H9 (cell line): ENCODE results near the gene MRPL40. TPM values are rescaled to one million over a fixed set of nuclear protein-coding genes. Genes with fewer than 3 reads are reported as not detected.

Source experiments
- DNase-seq: peaks from one replicate; pipeline ENCODE4 v3.0.0-alpha.2; 2017
- H2AFZ ChIP-seq: one replicate; pipeline ENCODE4 v1.6.1; 2013; ENCODE audit warnings: mild to moderate bottlenecking, low read length, control low read depth, moderate library complexity
- H2AK5ac ChIP-seq: 2 replicates; pipeline ENCODE4 v1.6.1; 2013; ENCODE audit warnings: low read length, control low read depth, mixed read lengths; ENCODE audit not compliant: insufficient read length
- H2BK120ac ChIP-seq: one replicate; pipeline ENCODE4 v1.6.1; 2013; ENCODE audit warnings: low read depth, mild to moderate bottlenecking, low read length, control low read depth, inconsistent platforms; ENCODE audit not compliant: poor library complexity, severe bottlenecking
- H2BK12ac ChIP-seq: 2 replicates; pipeline ENCODE4 v1.6.1; 2013; ENCODE audit warnings: low read length, control low read depth, mixed read lengths, low read depth; ENCODE audit not compliant: insufficient read length
- H2BK15ac ChIP-seq: 2 replicates; pipeline ENCODE4 v1.6.1; 2013; ENCODE audit warnings: low read depth, low read length, control low read depth
- H2BK20ac ChIP-seq: one replicate; pipeline ENCODE4 v1.6.1; 2013; ENCODE audit warnings: low read depth, mild to moderate bottlenecking, low read length, control low read depth, inconsistent platforms; ENCODE audit not compliant: poor library complexity, severe bottlenecking
- H2BK5ac ChIP-seq: 2 replicates; pipeline ENCODE4 v1.6.1; 2013; ENCODE audit warnings: low read length, control low read depth, mixed read lengths; ENCODE audit not compliant: insufficient read length
- H3K14ac ChIP-seq: 2 replicates; pipeline ENCODE4 v1.6.1; 2013; ENCODE audit warnings: low read length, control low read depth; ENCODE audit not compliant: insufficient read depth
- H3K18ac ChIP-seq: 2 replicates; pipeline ENCODE4 v1.6.1; 2013; ENCODE audit warnings: low read depth, mild to moderate bottlenecking, mixed read lengths, low read length, control low read depth; ENCODE audit not compliant: insufficient read length
- H3K23ac ChIP-seq: 2 replicates; pipeline ENCODE4 v1.6.1; 2013; ENCODE audit warnings: low read length, control low read depth, mixed read lengths, low read depth; ENCODE audit not compliant: insufficient read length
- H3K23me2 ChIP-seq: 2 replicates; pipeline ENCODE4 v1.6.1; 2013; ENCODE audit warnings: low read depth, mild to moderate bottlenecking, mixed read lengths, low read length, control low read depth; ENCODE audit not compliant: insufficient read length, poor library complexity, severe bottlenecking
- H3K27ac ChIP-seq: 2 replicates; pipeline ENCODE4 v1.5.1; 2013; ENCODE audit warnings: low read length, control low read depth, mixed read lengths, low read depth; ENCODE audit not compliant: insufficient read length
- H3K27me3 ChIP-seq: 2 replicates; pipeline ENCODE4 v1.6.1; 2013; ENCODE audit warnings: low read length, control low read depth, inconsistent platforms; ENCODE audit not compliant: insufficient read depth
- H3K4ac ChIP-seq: 2 replicates; pipeline ENCODE4 v1.6.1; 2013; ENCODE audit warnings: low read depth, mild to moderate bottlenecking, control low read depth, inconsistent platforms, low read length, moderate library complexity
- H3K4me1 ChIP-seq: 2 replicates; pipeline ENCODE4 v1.6.1; 2013; ENCODE audit warnings: low read length, control low read depth, inconsistent platforms; ENCODE audit not compliant: insufficient read depth
- H3K4me2 ChIP-seq: 2 replicates; pipeline ENCODE4 v1.6.1; 2013; ENCODE audit warnings: low read length, control low read depth, mixed read lengths; ENCODE audit not compliant: insufficient read length, insufficient read depth
- H3K56ac ChIP-seq: 2 replicates; pipeline ENCODE4 v1.6.1; 2013; ENCODE audit warnings: low read depth, mild to moderate bottlenecking, mixed read lengths, low read length, control low read depth; ENCODE audit not compliant: insufficient read length
- H3K79me1 ChIP-seq: 2 replicates; pipeline ENCODE4 v1.6.1; 2013; ENCODE audit warnings: low read depth, mild to moderate bottlenecking, moderate library complexity, low read length, control low read depth, inconsistent platforms; ENCODE audit not compliant: insufficient read depth, poor library complexity, severe bottlenecking
- H3K79me2 ChIP-seq: 2 replicates; pipeline ENCODE4 v1.6.1; 2013; ENCODE audit warnings: low read length, control low read depth, inconsistent platforms; ENCODE audit not compliant: insufficient read depth
- H3K9ac ChIP-seq: 2 replicates; pipeline ENCODE4 v1.6.1; 2013; ENCODE audit warnings: low read length, control low read depth, mixed read lengths; ENCODE audit not compliant: insufficient read length; ENCODE audit errors: extremely low read depth
- H3K9me3 ChIP-seq: one replicate; pipeline ENCODE4 v1.6.1; 2013; ENCODE audit warnings: low read depth, low read length, inconsistent platforms; ENCODE audit not compliant: control insufficient read depth
- H3T11ph ChIP-seq: one replicate; pipeline ENCODE4 v1.6.1; 2013; ENCODE audit warnings: mild to moderate bottlenecking, low read length, control low read depth, inconsistent platforms
- H4K20me1 ChIP-seq: one replicate; pipeline ENCODE4 v1.6.1; 2013; ENCODE audit not compliant: control insufficient read depth, insufficient read length, insufficient read depth
- H4K5ac ChIP-seq: 2 replicates; pipeline ENCODE4 v1.6.1; 2013; ENCODE audit warnings: low read depth, mild to moderate bottlenecking, mixed read lengths, low read length, control low read depth; ENCODE audit not compliant: insufficient read length
- H4K8ac ChIP-seq: replicated peaks from 2 replicates; pipeline ENCODE4 v1.6.1; 2013; ENCODE audit warnings: low read length, control low read depth, mixed read lengths, low read depth; ENCODE audit not compliant: insufficient read length
- H4K91ac ChIP-seq: 2 replicates; pipeline ENCODE4 v1.6.1; 2013; ENCODE audit warnings: low read depth, mild to moderate bottlenecking, moderate library complexity, mixed read lengths, low read length, control low read depth; ENCODE audit not compliant: insufficient read length
- H3K27ac Mint-ChIP-seq, 3 experiments: 2 replicates in 2 of 3; 3 replicates in 1 of 3; pipeline ENCODE4 v1.8.0; 2020 to 2021; ENCODE audit warnings: mixed read lengths in 3 of 3, mild to moderate bottlenecking in 1 of 3, moderate library complexity in 1 of 3
- H3K27me3 Mint-ChIP-seq: 2 replicates; pipeline ENCODE4 v1.8.0; 2021; ENCODE audit warnings: low read depth, mild to moderate bottlenecking, moderate library complexity, mixed read lengths
- H3K36me3 Mint-ChIP-seq, 3 experiments: 2 replicates in 2 of 3; 3 replicates in 1 of 3; pipeline ENCODE4 v1.8.0; 2020 to 2021; ENCODE audit warnings: low read depth in 3 of 3, mixed read lengths in 3 of 3; ENCODE audit not compliant: insufficient read depth in 1 of 3
- H3K4me1 Mint-ChIP-seq, 2 experiments: 2 replicates each; pipeline ENCODE4 v1.8.0; 2020; ENCODE audit warnings: mixed read lengths in 2 of 2
- H3K4me3 Mint-ChIP-seq, 2 experiments: 2 replicates in 1 of 2; 3 replicates in 1 of 2; pipeline ENCODE4 v1.8.0; 2020 to 2021; ENCODE audit warnings: mild to moderate bottlenecking in 2 of 2, mixed read lengths in 2 of 2, moderate library complexity in 1 of 2
- H3K9me3 Mint-ChIP-seq, 2 experiments: 2 replicates in 1 of 2; 3 replicates in 1 of 2; pipeline ENCODE4 v1.8.0; 2020; ENCODE audit warnings: mild to moderate bottlenecking in 2 of 2, mixed read lengths in 2 of 2, moderate library complexity in 1 of 2
- WGBS: extraction: QIAGEN DNeasy Blood & Tissue Kit; methylation state at CpG from one replicate; pipeline ENCODE4 v1.1.7; 2013; ENCODE audit warnings: missing lambda C conversion rate, low lambda C conversion rate, mixed read lengths; ENCODE audit not compliant: insufficient read length; ENCODE audit errors: extremely low coverage; 5-methylcytosine and 5-hydroxymethylcytosine counted together
- total RNA-seq: library from RNA; stranded (reverse); gene quantifications from 2 replicates; pipeline ENCODE4 v1.2.1, GENCODE V29; 2021
- TF ChIP-seq, protein P1 (sequence below): fragments of 200-600 bp; sonication (generic); conservative IDR thresholded peaks from 3 replicates; pipeline ENCODE4 v1.8.0; 2021; ENCODE audit warnings: antibody characterized with exemption, mild to moderate bottlenecking

The MRPL40 gene
- total RNA-seq, 1 experiment from 2014 or later, result 15.2 TPM

GRCh38 chr22:19447330-19448075, 15.2 kb downstream of the MRPL40 start, which contains the start of gene C22orf39:
C22orf39 (minus strand) TSS chr22:19447711; CDS start chr22:19447688, 23 bp downstream.
- Histone ChIP-seq H4K8ac (no peak within 1 kb of the TSS), H3K79me1 (no peaks in the 10 kb centered on the region), H3K27me3 (no peaks in the 10 kb centered on the region; the same call in 1 of the 2 replicates), H3K27ac (no peak within 1 kb of the TSS), H3K4ac (no peak within 1 kb of the TSS), H2BK12ac (no peak within 1 kb of the TSS), H3T11ph (no peak within 1 kb of the TSS), H2AK5ac (no peak within 1 kb of the TSS), H3K23ac (no peak within 1 kb of the TSS), H4K5ac (peak within 1 kb of the TSS; percentile 84), H3K18ac (peak within 1 kb of the TSS; percentile 83), H3K23me2 (peaks cover 9% of the 10 kb centered on the region), H3K4me1 (no peaks in the 10 kb centered on the region), H3K79me2 (no peaks in the 10 kb centered on the region; the same call in 1 of the 2 replicates), H2BK15ac (no peak within 1 kb of the TSS), H3K9ac (peak within 1 kb of the TSS; percentile 87), H2BK20ac (no peak within 1 kb of the TSS), H3K56ac (no peak within 1 kb of the TSS), H4K91ac (no peak within 1 kb of the TSS), H3K14ac (peak within 1 kb of the TSS; percentile 84), H4K20me1 (peaks cover 2% of the 10 kb centered on the region), H3K9me3 (no peaks in the 10 kb centered on the region), H2AFZ (peak within 1 kb of the TSS; percentile 35), H2BK120ac (no peak within 1 kb of the TSS), H2BK5ac (no peak within 1 kb of the TSS), H3K4me2 (peak within 1 kb of the TSS; percentile 91)
- Mint-ChIP-seq H3K4me1 (peaks cover 16 to 18% of the 10 kb centered on the region in 2 experiments), H3K36me3 (peaks cover 16 to 55% (median 45%) of the 10 kb centered on the region in 3 experiments), H3K27ac (peak within 1 kb of the TSS; percentile 73 to 98 (median 76)), H3K4me3 (peak within 1 kb of the TSS; percentile 84 to 97), H3K27me3 (peaks cover 19% of the 10 kb centered on the region), H3K9me3 (no peaks in the 10 kb centered on the region; a peak in 1 of 5 replicates)
- WGBS, result no CpG with 5 or more reads among the region's 92 CpGs
- peak; percentile 97 for DNase-seq
- TF ChIP-seq, protein P1, sequence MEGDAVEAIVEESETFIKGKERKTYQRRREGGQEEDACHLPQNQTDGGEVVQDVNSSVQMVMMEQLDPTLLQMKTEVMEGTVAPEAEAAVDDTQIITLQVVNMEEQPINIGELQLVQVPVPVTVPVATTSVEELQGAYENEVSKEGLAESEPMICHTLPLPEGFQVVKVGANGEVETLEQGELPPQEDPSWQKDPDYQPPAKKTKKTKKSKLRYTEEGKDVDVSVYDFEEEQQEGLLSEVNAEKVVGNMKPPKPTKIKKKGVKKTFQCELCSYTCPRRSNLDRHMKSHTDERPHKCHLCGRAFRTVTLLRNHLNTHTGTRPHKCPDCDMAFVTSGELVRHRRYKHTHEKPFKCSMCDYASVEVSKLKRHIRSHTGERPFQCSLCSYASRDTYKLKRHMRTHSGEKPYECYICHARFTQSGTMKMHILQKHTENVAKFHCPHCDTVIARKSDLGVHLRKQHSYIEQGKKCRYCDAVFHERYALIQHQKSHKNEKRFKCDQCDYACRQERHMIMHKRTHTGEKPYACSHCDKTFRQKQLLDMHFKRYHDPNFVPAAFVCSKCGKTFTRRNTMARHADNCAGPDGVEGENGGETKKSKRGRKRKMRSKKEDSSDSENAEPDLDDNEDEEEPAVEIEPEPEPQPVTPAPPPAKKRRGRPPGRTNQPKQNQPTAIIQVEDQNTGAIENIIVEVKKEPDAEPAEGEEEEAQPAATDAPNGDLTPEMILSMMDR, result no peak
